IPS-18c (cell line): ENCODE measurements around the gene POFUT2.

Experiments used
- H3K4me3 ChIP-seq: 2 replicates; pipeline ENCODE4 v1.7.0; 2013; ENCODE audit warnings: low read depth, mild to moderate bottlenecking, low read length, moderate library complexity; ENCODE audit not compliant: insufficient read depth
- H3K9me3 ChIP-seq: one replicate; pipeline ENCODE4 v1.6.1; 2013; ENCODE audit warnings: mild to moderate bottlenecking, low read length, moderate library complexity; ENCODE audit not compliant: control insufficient read depth, insufficient read depth

The POFUT2 gene

GRCh38 chr21:45287438-45288391 lies at the start of gene POFUT2:
POFUT2 (minus strand) TSS chr21:45287895; CDS start chr21:45287871, 24 bp downstream.
- Histone ChIP-seq H3K4me3 (peak within 1 kb of the TSS; percentile 74), H3K9me3 (no peaks in the 10 kb centered on the region)

GRCh38 chr21:45336870-45337269 lies 49.2 kb upstream of the POFUT2 start:
- Histone ChIP-seq H3K9me3 (peaks cover 2% of the 10 kb centered on the region), H3K4me3 (no peak overlapping the region)

- Histone ChIP-seq H3K9me3 (peaks cover 2% of the 10 kb centered on the region), H3K4me3 (no peak overlapping the region)
Observed at GRCh38 chr21:45336535-45336810, 48.8 kb upstream of the POFUT2 start.

GRCh38 chr21:45335761-45336534 lies 48.3 kb upstream of the POFUT2 start:
- Histone ChIP-seq H3K9me3 (peaks cover 2% of the 10 kb centered on the region), H3K4me3 (no peak overlapping the region)

- Histone ChIP-seq H3K4me3 (no peak overlapping the region), H3K9me3 (peaks cover 2% of the 10 kb centered on the region)
Observed at GRCh38 chr21:45335151-45335760, 47.6 kb upstream of the POFUT2 start.

- no peak overlapping the region for H3K4me3 ChIP-seq
- H3K9me3 ChIP-seq: peaks cover under 1% of the 10 kb centered on the region
Observed at GRCh38 chr21:45334591-45335081, 46.9 kb upstream of the POFUT2 start.

- Histone ChIP-seq H3K4me3 (no peak overlapping the region), H3K9me3 (no peaks in the 10 kb centered on the region)
Observed at GRCh38 chr21:45334134-45334533, 46.4 kb upstream of the POFUT2 start.

- no peaks in the 10 kb centered on the region for H3K9me3 ChIP-seq
- H3K4me3 ChIP-seq: no peak overlapping the region
Observed at GRCh38 chr21:45333583-45334121, 46.0 kb upstream of the POFUT2 start.

GRCh38 chr21:45332981-45333582 lies 45.4 kb upstream of the POFUT2 start:
- Histone ChIP-seq H3K4me3 (no peak overlapping the region), H3K9me3 (no peaks in the 10 kb centered on the region)

GRCh38 chr21:45332415-45332814 lies 44.7 kb upstream of the POFUT2 start:
- H3K9me3 ChIP-seq: no peaks in the 10 kb centered on the region
- no peak overlapping the region for H3K4me3 ChIP-seq

GRCh38 chr21:45331531-45332147 lies 43.9 kb upstream of the POFUT2 start:
- Histone ChIP-seq H3K4me3 (no peak overlapping the region), H3K9me3 (no peaks in the 10 kb centered on the region)

- H3K4me3 ChIP-seq: no peak overlapping the region
- no peaks in the 10 kb centered on the region for H3K9me3 ChIP-seq
Observed at GRCh38 chr21:45330851-45331261, 43.2 kb upstream of the POFUT2 start.

- no peak overlapping the region for H3K4me3 ChIP-seq
- H3K9me3 ChIP-seq: no peaks in the 10 kb centered on the region
Observed at GRCh38 chr21:45330075-45330781, 42.5 kb upstream of the POFUT2 start.

- Histone ChIP-seq H3K4me3 (no peak overlapping the region), H3K9me3 (no peaks in the 10 kb centered on the region)
Observed at GRCh38 chr21:45329261-45330074, 41.8 kb upstream of the POFUT2 start.
